Activated T-cell treated with anti-CD3 and anti-CD28 coated beads, Interleukin-2, amount 50 U/mL, for 1 hour (primary cell): ENCODE data around the gene FAM240A.

Source experiments
- DNase-seq: peaks from one replicate; pipeline ENCODE4 v3.0.0-alpha.2; 2020

The FAM240A gene

GRCh38 chr3:46664188-46664970 is 52.1 kb downstream of the FAM240A start:
- peak; percentile 4 for DNase-seq

DNA sequence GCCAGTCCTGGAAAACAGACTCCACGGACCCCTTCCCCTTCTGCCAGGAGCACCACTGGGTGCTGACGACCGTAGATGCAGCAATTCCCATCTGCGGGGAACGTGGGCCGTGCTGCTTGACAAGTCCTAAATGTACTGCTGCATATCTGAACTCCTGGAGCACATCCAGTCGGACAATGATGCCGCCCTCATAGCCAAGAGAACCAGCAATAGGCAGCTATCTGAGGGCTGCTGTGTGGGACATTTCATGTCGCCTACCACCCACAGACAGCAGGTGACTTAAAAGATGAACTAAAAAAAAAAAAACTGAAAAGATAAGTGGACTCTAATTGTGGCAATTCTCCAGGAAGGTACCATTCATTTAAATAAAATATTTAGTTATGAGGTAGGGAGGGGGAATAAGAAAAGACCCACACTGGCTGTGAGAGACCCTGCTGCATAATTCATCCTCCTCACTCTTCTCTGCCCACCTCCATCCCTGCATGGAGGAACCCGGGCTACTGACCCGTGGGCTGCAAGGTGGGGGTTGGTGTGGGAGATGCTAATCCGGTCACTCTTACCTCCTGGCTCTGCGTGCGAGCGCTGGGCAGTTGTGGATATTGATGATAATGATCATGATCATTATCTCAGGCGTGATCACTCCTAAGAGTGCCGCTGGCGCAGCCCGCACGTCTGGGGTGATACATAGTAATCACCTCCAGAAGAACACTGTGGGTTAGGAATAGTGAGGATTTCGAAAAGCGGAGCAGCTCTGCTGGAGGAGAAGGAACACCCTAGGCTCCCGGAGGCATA is 52.8 kb downstream of the FAM240A start:
- no peak for DNase-seq

DNA sequence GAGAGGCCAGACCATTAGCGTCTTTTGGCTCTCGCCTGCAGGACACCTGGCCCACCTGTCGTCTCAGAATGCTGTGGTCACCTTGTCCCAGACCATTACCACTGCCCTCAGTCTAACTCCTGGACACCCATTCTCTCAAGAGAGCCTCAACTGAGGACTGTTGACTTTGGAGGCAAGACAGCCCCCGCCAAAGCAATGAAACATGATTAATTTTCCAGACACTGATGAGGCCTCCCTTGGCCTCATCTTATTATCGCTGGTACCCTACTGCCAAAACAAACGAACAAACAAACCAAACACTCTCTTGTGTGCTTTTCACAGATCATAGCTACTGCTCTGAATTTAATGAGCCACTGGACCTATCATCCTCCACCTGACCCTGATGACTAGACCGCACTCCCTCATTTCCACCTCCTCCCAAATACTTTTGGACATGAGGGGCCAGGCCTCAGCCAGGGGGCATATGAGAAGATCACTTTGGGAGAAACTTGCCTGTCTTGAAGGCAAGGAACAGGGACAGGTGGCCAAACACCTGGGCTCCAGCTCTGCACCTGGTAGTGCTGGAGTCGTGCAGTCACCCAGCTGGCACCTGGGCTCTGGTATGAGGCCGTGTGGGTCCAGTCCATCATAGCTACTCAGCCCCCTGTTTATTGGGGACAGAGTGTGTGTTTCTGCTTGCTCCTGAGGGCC is 53.6 kb downstream of the FAM240A start:
- DNase-seq, result peak; percentile 13

DNA sequence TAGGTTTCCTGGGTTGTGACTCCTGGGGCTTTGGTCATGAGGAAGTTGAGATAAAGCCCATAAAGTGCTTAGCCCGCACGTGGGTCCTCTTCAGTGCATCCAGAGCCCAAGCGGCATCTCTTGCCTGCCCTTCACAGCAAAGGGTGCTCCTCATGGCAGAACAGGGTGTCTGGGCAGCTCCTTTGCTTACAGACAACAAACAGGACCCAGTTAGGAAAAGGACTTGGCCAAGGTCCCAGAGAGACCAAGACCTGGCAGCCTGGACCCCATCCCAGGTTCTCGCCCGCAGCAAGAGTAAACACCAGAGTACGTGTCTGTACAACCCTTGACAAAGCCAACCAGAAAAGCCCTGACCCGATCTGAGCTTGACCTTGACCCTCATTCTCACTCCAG is 54.1 kb downstream of the FAM240A start:
- DNase-seq, result peak; percentile 2

- peak; percentile 16 for DNase-seq
Measured at GRCh38 chr3:46667061-46667621, 54.8 kb downstream of the FAM240A start.

DNA sequence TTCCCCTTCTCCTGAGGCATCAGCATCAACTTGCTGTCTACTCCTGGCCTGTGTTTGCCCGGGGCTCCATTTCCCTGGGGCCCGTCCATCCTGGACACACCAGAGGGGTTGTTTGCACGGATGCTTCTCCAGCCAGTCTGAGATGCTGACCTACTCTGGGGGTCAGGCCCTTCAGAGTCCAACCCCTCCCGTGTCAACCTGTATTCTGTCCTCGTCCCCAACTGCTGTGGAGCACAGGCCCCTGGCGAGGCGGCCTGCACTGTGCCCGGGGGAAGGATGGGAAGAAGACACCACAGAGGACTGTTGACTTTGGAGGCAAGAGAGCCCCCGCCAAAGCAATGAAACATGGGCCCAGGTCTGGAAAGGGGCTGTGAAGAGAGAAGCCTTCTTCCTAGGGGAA is 55.3 kb downstream of the FAM240A start:
- no peak for DNase-seq

DNA sequence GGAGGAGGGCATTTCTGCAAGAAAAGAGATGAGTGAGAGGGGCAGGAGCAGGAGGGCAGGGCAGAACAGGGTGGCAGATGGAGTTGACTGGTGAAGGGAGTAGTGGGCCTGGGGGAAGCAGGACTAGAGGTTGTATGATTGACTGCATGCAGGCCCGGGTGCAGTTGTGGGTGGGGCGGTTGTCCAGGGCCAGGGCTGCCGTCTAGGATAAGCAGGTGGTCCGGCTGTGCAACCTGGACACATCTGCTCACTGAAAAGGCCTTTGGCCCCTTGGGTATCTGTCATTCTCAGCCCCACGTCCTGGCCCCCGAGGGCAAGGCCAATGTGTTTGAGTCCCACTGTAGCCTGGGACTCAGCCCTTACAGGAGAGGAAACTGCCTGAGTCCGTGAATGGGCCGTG is 55.8 kb downstream of the FAM240A start:
- DNase-seq, result peak; percentile 13

DNA sequence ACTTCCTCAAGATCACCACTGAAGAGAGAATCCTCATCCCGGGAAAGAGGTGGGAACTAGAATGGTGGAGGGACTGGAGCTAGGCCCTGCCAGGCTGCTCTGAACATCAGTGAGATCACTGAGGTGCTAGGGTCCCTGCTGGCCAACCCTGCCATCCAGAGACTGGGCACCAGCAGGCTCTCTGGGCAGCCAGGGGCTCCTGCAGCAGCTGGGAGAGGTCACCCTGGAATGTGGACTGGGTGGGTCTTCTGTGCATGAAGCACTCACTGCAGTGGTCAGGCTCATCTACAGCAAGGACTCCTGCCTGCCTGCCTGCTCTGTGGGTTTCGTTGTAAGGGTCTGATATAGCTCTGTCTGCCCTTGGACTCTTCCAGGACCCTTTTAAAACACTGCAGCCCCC is 56.3 kb downstream of the FAM240A start:
- peak; percentile 6 for DNase-seq

- DNase-seq, result peak; percentile 13
Measured at GRCh38 chr3:46669191-46669999, 57.1 kb downstream of the FAM240A start.

DNA sequence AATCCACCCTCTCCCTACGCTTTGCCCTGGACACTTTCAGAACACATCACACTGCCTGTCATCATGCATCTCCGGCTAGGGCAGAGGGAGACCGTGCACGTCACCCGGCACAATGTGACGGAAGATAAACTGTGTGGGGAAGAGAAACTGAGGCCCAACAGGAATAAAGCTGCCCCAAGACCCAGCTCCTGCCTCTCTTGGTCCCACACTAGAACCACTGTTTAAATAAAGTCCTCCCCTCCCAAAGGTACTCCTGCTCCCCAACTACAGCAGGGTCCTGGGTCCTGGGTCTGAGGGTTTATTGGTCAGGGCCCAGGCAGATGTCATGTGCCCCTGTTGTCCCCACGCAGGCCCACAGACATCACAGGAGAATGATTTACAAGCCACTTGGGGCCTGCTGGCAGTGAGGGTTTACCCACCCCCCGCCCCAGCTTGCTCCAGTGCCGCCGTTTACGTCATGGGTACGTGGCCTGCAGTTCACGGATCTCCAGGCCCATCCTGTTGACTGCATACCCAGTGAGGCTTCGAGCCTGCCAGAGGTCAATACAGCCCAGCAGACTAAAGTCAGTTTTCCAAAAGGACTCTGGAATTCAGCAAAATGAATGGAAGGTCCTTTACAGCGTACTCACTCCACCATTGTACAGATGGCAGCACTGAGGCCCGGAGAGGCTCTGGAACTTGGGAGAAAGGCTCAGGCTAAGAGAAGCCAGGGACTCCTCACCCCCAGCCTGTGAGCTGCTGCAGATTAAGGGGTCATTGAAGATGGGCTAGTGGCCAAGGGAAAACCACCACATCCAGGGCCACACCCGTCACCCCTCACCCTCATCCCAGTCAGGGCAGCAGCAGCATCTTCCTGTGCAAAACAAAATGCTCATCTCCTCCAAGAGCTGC is 57.9 kb downstream of the FAM240A start:
- DNase-seq, result peak; percentile 10

DNA sequence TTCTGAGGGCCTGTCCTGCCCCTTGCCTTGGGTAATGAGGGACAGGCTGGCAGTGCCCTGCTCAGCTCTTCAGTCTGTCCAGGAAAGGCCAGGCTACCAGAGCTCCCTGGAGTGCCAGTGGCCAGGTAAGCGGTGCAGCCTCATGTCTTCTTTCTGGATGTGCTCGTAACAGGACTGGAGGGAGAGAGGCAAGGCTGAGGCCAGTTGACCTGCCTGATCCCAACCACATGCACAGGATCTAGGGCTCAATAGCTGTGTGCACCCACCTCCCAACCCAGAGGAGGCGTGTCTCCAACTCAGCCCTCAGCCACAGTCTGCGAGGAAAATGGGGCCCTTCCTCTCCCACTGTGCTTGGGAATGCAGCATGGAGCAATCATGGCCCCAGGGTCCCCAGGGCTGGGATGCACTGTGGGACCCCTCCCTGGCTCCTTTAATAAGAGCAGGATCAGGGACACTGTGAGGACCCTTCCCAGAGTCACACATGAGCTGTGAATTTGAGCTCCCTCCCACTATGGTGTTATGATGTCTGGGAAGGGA is 58.6 kb downstream of the FAM240A start:
- no peak for DNase-seq

DNA sequence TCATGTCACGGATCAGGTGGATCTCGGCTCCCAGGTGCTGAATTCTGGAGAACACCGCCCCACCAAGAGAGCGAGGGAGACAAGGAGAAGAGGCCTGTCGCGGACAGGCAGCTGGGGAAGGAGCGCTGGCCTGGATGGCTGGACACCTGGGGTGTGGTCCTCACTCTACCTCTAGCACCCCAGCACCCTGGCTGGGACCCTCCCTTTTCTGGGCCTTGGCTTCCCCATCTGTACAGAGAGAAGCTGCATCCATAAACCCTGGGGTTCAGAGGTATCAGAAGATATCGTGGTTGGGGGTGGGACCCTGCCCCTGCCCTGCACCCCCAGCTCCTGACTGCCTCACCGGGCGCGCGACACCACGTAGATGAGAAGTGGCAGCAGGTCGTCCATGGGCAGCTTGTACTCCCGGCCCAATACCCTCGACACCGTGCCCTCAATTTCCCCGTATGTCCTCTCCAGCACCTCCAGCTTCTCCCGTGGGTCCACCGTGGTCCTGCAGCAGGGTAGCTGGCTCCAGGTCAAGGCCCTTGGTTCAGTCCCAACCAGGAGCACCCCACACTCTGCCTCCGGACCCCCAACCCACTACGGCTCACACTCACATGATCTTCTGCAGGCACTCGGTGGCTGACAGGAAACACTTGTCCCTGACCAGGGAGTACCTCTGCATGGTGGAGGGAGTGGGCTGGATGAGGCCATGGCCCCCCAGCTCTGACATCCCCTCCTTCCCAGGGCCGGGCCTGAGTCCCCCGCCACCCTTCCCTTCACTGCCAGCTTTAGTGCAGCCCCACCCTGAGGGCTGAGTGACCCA is 59.4 kb downstream of the FAM240A start:
- peak; percentile 5 for DNase-seq

DNA sequence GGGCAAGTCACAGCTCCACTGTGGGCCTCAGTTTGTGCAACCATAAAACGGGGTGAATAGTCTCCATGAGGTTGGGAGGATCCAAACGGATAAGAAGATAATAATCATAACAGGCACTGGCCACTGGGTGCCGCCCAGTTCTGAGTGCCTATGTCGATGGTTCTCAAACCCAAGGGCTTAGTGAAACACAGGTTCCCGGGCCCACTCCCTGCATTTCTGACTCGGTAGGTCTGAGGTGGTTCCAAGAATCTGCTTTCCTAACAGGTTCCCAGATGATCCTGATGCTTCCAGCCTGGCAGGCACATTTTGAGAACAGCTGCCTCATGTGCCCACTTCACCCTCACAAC is 60.0 kb downstream of the FAM240A start:
- peak; percentile 3 for DNase-seq

DNA sequence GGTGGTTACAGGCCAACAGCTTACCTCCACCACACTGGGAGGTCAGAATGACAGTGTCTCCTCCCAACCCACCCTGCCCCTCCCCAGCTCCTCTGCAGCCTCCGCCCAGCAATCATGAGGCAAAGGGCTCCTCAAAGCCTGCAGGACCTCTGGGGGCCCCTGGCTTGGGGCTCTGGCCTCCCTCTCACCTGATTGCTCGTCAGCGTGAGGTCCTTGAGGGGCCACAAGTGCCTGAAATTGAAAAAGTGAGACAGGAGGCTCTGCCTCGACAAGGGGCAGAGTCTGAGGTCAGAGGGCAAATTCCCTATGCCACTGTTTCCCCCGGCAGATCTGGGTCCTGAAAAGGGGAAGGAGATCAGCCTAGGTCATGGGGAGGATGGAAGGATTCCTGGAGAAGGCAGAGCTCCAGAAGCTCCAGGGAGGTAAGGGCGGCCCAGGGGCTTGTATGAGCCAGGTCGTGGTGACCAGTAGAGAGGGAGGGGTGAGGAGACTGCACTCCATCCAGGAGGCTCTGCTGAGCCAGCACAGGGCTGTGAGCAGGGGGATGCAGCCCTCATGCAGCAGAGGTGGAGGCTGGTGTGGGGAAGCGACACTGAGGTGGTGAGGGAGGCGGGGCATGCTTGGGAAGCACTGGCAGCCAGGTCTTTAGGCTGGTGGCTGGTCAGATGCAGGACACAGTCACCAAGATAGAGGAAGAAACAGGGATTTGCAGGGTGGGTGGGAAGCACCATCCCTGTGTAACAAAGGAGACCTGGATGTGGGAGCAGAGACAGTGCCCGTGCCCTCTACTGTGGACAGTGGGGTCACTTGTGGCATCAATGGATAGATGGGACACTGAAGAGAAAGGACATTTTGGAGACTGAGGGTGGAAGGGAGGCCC is 61.1 kb downstream of the FAM240A start:
- no peak for DNase-seq

DNA sequence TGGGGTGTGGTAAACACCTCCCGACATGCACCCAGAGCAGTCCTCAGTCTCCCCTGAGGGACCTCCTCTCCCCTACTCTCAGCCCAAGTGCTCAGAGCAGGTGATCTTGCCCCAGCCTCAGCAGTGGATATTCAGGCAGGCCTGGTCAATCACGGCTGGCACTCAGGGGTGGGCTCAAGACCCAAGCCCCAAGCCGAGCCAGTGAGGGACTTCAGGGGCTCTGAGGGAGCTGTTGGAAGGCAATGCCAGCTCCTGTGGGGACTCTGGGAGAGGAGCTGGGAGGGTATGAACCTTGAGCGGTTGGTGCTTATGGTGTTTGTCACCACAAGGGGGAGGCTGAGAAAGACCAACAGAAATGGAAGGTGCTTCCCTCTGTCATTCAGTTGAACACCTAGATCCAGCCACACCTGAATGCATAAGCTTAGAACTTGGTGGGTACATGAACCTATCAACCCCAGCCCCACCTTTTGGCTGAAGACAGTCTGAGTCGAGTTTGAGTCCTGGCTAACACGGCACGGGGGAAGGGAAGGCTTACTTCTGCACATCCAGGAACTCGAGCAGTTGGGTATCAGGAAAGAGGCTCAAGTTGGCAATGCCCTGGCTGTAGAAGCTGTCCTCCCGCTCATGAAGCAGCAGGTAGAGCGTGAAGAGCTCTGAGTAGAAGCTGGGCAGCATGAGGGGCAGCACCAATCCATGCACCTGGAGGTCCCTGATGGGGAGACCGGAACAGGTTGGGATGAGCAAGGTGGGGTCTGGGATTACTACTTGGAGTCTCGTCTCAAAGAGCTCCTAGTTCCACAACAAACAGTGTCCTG is 61.9 kb downstream of the FAM240A start:
- peak; percentile 15 for DNase-seq

DNA sequence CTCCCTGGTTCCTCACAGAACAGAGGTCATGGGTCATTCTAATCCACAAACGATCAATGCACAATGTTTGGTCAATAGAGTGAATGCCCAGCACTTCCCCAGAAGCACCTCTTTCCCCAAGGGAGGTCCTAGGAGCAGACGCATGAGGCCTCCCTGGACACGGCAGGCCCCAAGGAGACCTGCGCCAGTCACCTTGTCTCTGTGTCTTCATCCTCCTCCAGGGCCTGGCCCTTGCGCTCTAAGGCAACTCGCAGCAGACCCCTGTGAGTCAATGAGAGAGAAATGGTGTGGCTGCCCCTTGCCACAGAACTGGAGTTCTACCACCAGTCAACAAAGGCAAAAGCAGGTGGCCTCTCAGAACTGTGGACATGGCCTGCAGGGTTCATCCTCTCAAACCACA is 63.1 kb downstream of the FAM240A start:
- no peak for DNase-seq
